HEK293 (cell line): ENCODE data around the gene PIGM.

Source experiments
- CTCF ChIA-PET: fragments of 350-600 bp; formaldehyde crosslinking; extraction: SDS; loops from one replicate; lab custom pipeline; 2021; ENCODE audit warnings: antibody characterized with exemption; lab: Yijun Ruan, JAX
- POLR2A ChIA-PET: fragments of 300-600 bp; formaldehyde crosslinking; extraction: SDS; loops from one replicate; lab custom pipeline; 2020; ENCODE audit warnings: antibody characterized with exemption, inconsistent platforms; lab: Yijun Ruan, JAX
- H3K27ac ChIP-seq: fragments of 200-500 bp; sonication (Bioruptor generic); 2 replicates; pipeline ENCODE4 v1.5.1; 2014; ENCODE audit warnings: low read depth, low read length, control low read depth, inconsistent platforms; ENCODE audit errors: extremely low read depth
- H3K36me3 ChIP-seq, 2 experiments: fragments of 200-500 bp in 1 of 2; sonication (Bioruptor generic) in 1 of 2; 1 replicate in 1 of 2; 2 replicates in 1 of 2; pipeline ENCODE4 v1.5.1; 2014 to 2017; ENCODE audit warnings: inconsistent platforms in 2 of 2, low read length in 2 of 2; ENCODE audit not compliant: control insufficient read depth in 2 of 2, insufficient read depth in 1 of 2
- H3K4me1 ChIP-seq: fragments of 200-500 bp; sonication (Bioruptor generic); 2 replicates; pipeline ENCODE4 v1.5.1; 2014; ENCODE audit warnings: mild to moderate bottlenecking, low read length, inconsistent platforms; ENCODE audit not compliant: control insufficient read depth, insufficient read depth
- H3K4me3 ChIP-seq: 2 replicates; pipeline ENCODE4 v1.5.1; 2011; ENCODE audit warnings: low read depth, mild to moderate bottlenecking, control low read depth, low read length, moderate library complexity
- H3K9me3 ChIP-seq: fragments of 200-500 bp; sonication (Bioruptor generic); 2 replicates; pipeline ENCODE4 v1.5.1; 2014; ENCODE audit warnings: low read depth, low read length, inconsistent platforms; ENCODE audit not compliant: control insufficient read depth, insufficient read depth
- ATF2 ChIP-seq: fragments of 450-650 bp; formaldehyde crosslinking; IDR thresholded peaks from 2 replicates; pipeline ENCODE4 v1.5.1; 2016; ENCODE audit warnings: missing biosample characterization, missing genetic modification characterization, low read depth
- BCL11A ChIP-seq: fragments of 450-650 bp; formaldehyde crosslinking; IDR thresholded peaks from 2 replicates; pipeline ENCODE4 v1.5.1; 2016; ENCODE audit warnings: low read depth, missing biosample characterization, missing genetic modification characterization
- FEZF1 ChIP-seq: fragments of 450-650 bp; formaldehyde crosslinking; IDR thresholded peaks from 2 replicates; pipeline ENCODE4 v1.5.1; 2016; ENCODE audit warnings: missing biosample characterization, missing genetic modification characterization
- GFI1B ChIP-seq: fragments of 450-650 bp; formaldehyde crosslinking; IDR thresholded peaks from 2 replicates; pipeline ENCODE4 v1.5.1; 2016; ENCODE audit warnings: missing biosample characterization, missing genetic modification characterization
- GLI2 ChIP-seq: fragments of 450-650 bp; formaldehyde crosslinking; IDR thresholded peaks from 2 replicates; pipeline ENCODE4; 2017; ENCODE audit warnings: missing biosample characterization, missing genetic modification characterization, low read depth, borderline replicate concordance
- OSR2 ChIP-seq: fragments of 450-650 bp; formaldehyde crosslinking; IDR thresholded peaks from 2 replicates; pipeline ENCODE4 v1.5.1; 2016; ENCODE audit warnings: missing biosample characterization, missing genetic modification characterization
- WT1 ChIP-seq: fragments of 450-650 bp; formaldehyde crosslinking; IDR thresholded peaks from 2 replicates; pipeline ENCODE4 v1.5.1; 2016; ENCODE audit warnings: missing biosample characterization, missing genetic modification characterization
- YY1 ChIP-seq: fragments of 450-650 bp; formaldehyde crosslinking; IDR thresholded peaks from 2 replicates; pipeline ENCODE4 v1.5.1; 2018; ENCODE audit warnings: missing biosample characterization, missing genetic modification characterization
- ZBTB6 ChIP-seq: fragments of 450-650 bp; formaldehyde crosslinking; IDR thresholded peaks from 2 replicates; pipeline ENCODE4 v1.5.1; 2017; ENCODE audit warnings: missing biosample characterization, missing genetic modification characterization
- ZEB2 ChIP-seq: fragments of 450-650 bp; formaldehyde crosslinking; IDR thresholded peaks from 2 replicates; pipeline ENCODE4 v1.5.1; 2016; ENCODE audit warnings: missing biosample characterization, missing genetic modification characterization
- ZFHX2 ChIP-seq: fragments of 450-650 bp; formaldehyde crosslinking; conservative IDR thresholded peaks from 2 replicates; pipeline ENCODE4 v1.5.1; 2016; ENCODE audit warnings: missing biosample characterization, missing genetic modification characterization
- ZFP3 ChIP-seq: fragments of 450-650 bp; formaldehyde crosslinking; IDR thresholded peaks from 2 replicates; pipeline ENCODE4 v1.5.1; 2016; ENCODE audit warnings: low read depth, missing biosample characterization, missing genetic modification characterization
- ZNF157 ChIP-seq: fragments of 450-650 bp; formaldehyde crosslinking; IDR thresholded peaks from 2 replicates; pipeline ENCODE4 v1.5.1; 2016; ENCODE audit warnings: missing biosample characterization, missing genetic modification characterization
- ZNF169 ChIP-seq: fragments of 450-650 bp; formaldehyde crosslinking; IDR thresholded peaks from 2 replicates; pipeline ENCODE4 v1.5.1; 2016; ENCODE audit warnings: missing biosample characterization, missing genetic modification characterization
- ZNF174 ChIP-seq: fragments of 450-650 bp; formaldehyde crosslinking; IDR thresholded peaks from 2 replicates; pipeline ENCODE4 v1.5.0; 2017; ENCODE audit warnings: missing biosample characterization, mild to moderate bottlenecking, missing genetic modification characterization
- ZNF19 ChIP-seq: fragments of 450-650 bp; formaldehyde crosslinking; IDR thresholded peaks from 2 replicates; pipeline ENCODE4; 2016; ENCODE audit warnings: missing biosample characterization, missing genetic modification characterization, low read depth
- ZNF223 ChIP-seq: fragments of 450-650 bp; formaldehyde crosslinking; IDR thresholded peaks from 2 replicates; pipeline ENCODE4 v1.5.1; 2016; ENCODE audit warnings: missing biosample characterization, missing genetic modification characterization
- ZNF239 ChIP-seq: fragments of 450-650 bp; formaldehyde crosslinking; IDR thresholded peaks from 2 replicates; pipeline ENCODE4 v1.5.1; 2016; ENCODE audit warnings: missing biosample characterization, missing genetic modification characterization
- ZNF280D ChIP-seq: fragments of 450-650 bp; formaldehyde crosslinking; IDR thresholded peaks from 2 replicates; pipeline ENCODE4 v1.5.1; 2016; ENCODE audit warnings: missing biosample characterization, missing genetic modification characterization
- ZNF292 ChIP-seq: fragments of 450-650 bp; formaldehyde crosslinking; IDR thresholded peaks from 2 replicates; pipeline ENCODE4 v1.5.1; 2016; ENCODE audit warnings: low read depth, missing biosample characterization, missing genetic modification characterization, borderline replicate concordance
- ZNF302 ChIP-seq: fragments of 450-650 bp; formaldehyde crosslinking; IDR thresholded peaks from 2 replicates; pipeline ENCODE4 v1.5.1; 2016; ENCODE audit warnings: missing biosample characterization, missing genetic modification characterization, low read depth
- ZNF549 ChIP-seq: fragments of 450-650 bp; IDR thresholded peaks from 2 replicates; pipeline ENCODE4 v1.5.1; 2018; ENCODE audit warnings: missing biosample characterization, missing genetic modification characterization, mild to moderate bottlenecking, inconsistent platforms, moderate library complexity
- ZNF560 ChIP-seq: fragments of 450-650 bp; formaldehyde crosslinking; IDR thresholded peaks from 2 replicates; pipeline ENCODE4 v1.5.1; 2017; ENCODE audit warnings: missing biosample characterization, missing genetic modification characterization, borderline replicate concordance
- ZNF777 ChIP-seq: fragments of 450-650 bp; formaldehyde crosslinking; IDR thresholded peaks from 2 replicates; pipeline ENCODE4 v1.5.1; 2017; ENCODE audit warnings: missing biosample characterization, missing genetic modification characterization, borderline replicate concordance
- ZNF792 ChIP-seq: fragments of 450-650 bp; formaldehyde crosslinking; IDR thresholded peaks from 2 replicates; pipeline ENCODE4 v1.5.1; 2016; ENCODE audit warnings: missing biosample characterization, missing genetic modification characterization
- TF ChIP-seq, protein P1 (sequence below): fragments of 450-650 bp; formaldehyde crosslinking; IDR thresholded peaks from 2 replicates; pipeline ENCODE4 v1.5.1; 2016; ENCODE audit warnings: missing biosample characterization, missing genetic modification characterization
- TF ChIP-seq, protein P2 (sequence below): fragments of 450-650 bp; formaldehyde crosslinking; IDR thresholded peaks from 2 replicates; pipeline ENCODE4 v1.5.1; 2016; ENCODE audit warnings: missing biosample characterization, missing genetic modification characterization, borderline replicate concordance
- TF ChIP-seq, protein P3 (sequence below): fragments of 450-650 bp; formaldehyde crosslinking; IDR thresholded peaks from 2 replicates; pipeline ENCODE4 v1.5.1; 2016; ENCODE audit warnings: missing biosample characterization, missing genetic modification characterization

The PIGM gene

DNA sequence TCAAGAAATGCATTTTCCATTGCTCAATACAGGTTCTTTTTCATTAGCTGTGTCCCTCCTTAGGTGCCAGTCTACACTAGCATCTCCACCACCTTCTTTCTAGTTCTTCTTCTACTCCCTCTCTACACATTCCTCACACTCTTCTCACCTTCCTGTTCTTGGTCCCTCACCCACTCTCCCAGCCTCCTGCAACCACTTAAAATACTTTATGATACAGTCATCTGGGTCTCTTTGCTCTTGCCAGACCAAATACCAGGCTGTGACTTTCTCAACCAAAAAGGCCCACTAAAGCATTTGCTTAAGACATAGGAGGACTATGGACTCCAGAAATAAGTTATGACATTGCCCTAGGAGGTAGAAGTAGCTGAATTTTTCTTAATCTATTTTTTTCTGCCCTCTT lies 35.1 kb downstream of the PIGM start:
- ChIA-PET POLR2A (interaction anchor here (0.9 kb wide), 1 partner anchor 19 kb away, joined by 5 read pairs; no protein-coding TSS in a partner anchor), CTCF (interaction anchor here (0.7 to 4.9 kb wide), 2 partner anchors 10 to 13 kb away, joined by 3 to 40 read pairs; no protein-coding TSS in a partner anchor)
- no peak overlapping the region for H3K27ac ChIP-seq

DNA sequence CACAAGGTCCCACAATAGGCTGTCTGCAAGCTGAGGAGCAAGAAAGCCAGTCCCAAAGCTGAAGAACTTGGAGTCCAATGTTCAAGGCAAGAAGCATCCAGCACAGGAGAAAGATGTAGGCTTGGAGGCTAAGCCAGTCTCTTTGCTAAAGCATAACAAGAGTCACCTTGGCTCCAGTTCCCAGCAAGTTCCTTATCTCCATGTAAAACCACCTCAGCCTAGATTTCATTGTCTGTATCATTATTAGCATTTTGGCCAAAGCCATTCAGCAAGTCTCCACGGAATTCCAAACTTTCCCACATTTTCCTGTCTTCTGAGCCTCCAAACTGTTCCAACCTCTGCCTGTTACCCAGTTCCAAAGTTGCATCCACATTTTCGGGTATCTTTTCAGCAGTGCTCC lies 36.9 kb downstream of the PIGM start:
- POLR2A ChIA-PET, result no interaction called here
- no peak for TF ChIP-seq ZNF223 (tag by site-specific recombination)
- TF ChIP-seq ZNF19 (tag by site-specific recombination), result no peak
- TF ChIP-seq GLI2, result no peak
- TF ChIP-seq ZNF169 (tag by site-specific recombination), result no peak
- no peak for TF ChIP-seq ZNF560
- TF ChIP-seq ATF2 (tag by site-specific recombination), result no peak
- TF ChIP-seq ZNF280D (tag by site-specific recombination), result no peak
- TF ChIP-seq, protein P1, sequence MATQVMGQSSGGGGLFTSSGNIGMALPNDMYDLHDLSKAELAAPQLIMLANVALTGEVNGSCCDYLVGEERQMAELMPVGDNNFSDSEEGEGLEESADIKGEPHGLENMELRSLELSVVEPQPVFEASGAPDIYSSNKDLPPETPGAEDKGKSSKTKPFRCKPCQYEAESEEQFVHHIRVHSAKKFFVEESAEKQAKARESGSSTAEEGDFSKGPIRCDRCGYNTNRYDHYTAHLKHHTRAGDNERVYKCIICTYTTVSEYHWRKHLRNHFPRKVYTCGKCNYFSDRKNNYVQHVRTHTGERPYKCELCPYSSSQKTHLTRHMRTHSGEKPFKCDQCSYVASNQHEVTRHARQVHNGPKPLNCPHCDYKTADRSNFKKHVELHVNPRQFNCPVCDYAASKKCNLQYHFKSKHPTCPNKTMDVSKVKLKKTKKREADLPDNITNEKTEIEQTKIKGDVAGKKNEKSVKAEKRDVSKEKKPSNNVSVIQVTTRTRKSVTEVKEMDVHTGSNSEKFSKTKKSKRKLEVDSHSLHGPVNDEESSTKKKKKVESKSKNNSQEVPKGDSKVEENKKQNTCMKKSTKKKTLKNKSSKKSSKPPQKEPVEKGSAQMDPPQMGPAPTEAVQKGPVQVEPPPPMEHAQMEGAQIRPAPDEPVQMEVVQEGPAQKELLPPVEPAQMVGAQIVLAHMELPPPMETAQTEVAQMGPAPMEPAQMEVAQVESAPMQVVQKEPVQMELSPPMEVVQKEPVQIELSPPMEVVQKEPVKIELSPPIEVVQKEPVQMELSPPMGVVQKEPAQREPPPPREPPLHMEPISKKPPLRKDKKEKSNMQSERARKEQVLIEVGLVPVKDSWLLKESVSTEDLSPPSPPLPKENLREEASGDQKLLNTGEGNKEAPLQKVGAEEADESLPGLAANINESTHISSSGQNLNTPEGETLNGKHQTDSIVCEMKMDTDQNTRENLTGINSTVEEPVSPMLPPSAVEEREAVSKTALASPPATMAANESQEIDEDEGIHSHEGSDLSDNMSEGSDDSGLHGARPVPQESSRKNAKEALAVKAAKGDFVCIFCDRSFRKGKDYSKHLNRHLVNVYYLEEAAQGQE (tag by site-specific recombination), result no peak
- no peak for TF ChIP-seq WT1 (tag by site-specific recombination)
- TF ChIP-seq ZFP3 (tag by site-specific recombination), result no peak
- TF ChIP-seq YY1 (tag by site-specific recombination), result no peak
- no peak for TF ChIP-seq ZFHX2 (tag by site-specific recombination)
- no peak for TF ChIP-seq GFI1B (tag by site-specific recombination)

More for the DNA sequence above, 35.1 kb downstream of the PIGM start:
- Histone ChIP-seq H3K4me3 (no peak overlapping the region), H3K9me3 (no peaks in the 10 kb centered on the region), H3K4me1 (no peaks in the 10 kb centered on the region), H3K36me3 (no peaks in the 10 kb centered on the region)
- no peak for TF ChIP-seq ZNF174 (tag by site-specific recombination)
- no peak for TF ChIP-seq ZNF292 (tag by site-specific recombination)
- TF ChIP-seq ZEB2 (tag by site-specific recombination), result no peak
- no peak for TF ChIP-seq FEZF1 (tag by site-specific recombination)
- no peak for TF ChIP-seq ZNF239 (tag by site-specific recombination)
- TF ChIP-seq ZNF157 (tag by site-specific recombination), result no peak
- TF ChIP-seq ZNF549 (tag by site-specific recombination), result no peak
- no peak for TF ChIP-seq ZNF19 (tag by site-specific recombination)
- no peak for TF ChIP-seq ZNF777
- TF ChIP-seq, protein P2, sequence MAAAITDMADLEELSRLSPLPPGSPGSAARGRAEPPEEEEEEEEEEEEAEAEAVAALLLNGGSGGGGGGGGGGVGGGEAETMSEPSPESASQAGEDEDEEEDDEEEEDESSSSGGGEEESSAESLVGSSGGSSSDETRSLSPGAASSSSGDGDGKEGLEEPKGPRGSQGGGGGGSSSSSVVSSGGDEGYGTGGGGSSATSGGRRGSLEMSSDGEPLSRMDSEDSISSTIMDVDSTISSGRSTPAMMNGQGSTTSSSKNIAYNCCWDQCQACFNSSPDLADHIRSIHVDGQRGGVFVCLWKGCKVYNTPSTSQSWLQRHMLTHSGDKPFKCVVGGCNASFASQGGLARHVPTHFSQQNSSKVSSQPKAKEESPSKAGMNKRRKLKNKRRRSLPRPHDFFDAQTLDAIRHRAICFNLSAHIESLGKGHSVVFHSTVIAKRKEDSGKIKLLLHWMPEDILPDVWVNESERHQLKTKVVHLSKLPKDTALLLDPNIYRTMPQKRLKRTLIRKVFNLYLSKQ, result no peak
- no peak for TF ChIP-seq BCL11A (tag by site-specific recombination)
- no peak for TF ChIP-seq ZNF302 (tag by site-specific recombination)
- no peak for TF ChIP-seq ZFHX2 (tag by site-specific recombination)
- no peak for TF ChIP-seq ZNF792 (tag by site-specific recombination)
- TF ChIP-seq ZBTB6 (tag by site-specific recombination), result no peak
- TF ChIP-seq OSR2, result no peak
- TF ChIP-seq, protein P3, sequence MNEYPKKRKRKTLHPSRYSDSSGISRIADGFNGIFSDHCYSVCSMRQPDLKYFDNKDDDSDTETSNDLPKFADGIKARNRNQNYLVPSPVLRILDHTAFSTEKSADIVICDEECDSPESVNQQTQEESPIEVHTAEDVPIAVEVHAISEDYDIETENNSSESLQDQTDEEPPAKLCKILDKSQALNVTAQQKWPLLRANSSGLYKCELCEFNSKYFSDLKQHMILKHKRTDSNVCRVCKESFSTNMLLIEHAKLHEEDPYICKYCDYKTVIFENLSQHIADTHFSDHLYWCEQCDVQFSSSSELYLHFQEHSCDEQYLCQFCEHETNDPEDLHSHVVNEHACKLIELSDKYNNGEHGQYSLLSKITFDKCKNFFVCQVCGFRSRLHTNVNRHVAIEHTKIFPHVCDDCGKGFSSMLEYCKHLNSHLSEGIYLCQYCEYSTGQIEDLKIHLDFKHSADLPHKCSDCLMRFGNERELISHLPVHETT (tag by site-specific recombination), result no peak

More for the DNA sequence above, 36.9 kb downstream of the PIGM start:
- no peaks in the 10 kb centered on the region for H3K9me3 ChIP-seq
- no peaks in the 10 kb centered on the region for H3K36me3 ChIP-seq
- CTCF ChIA-PET, result interaction anchor here (0.6 to 4.9 kb wide), 3 partner anchors 8 to 51 kb away, joined by 4 to 40 read pairs (median 4); no protein-coding TSS in a partner anchor
- H3K4me3 ChIP-seq, result no peak overlapping the region
- no peak overlapping the region for H3K27ac ChIP-seq
- H3K4me1 ChIP-seq, result no peaks in the 10 kb centered on the region
